Measurements from ENCODE around the gene TXNDC17.
"Not testable (repeated sequence)": the region's sequence is repeated elsewhere in the genome, so short reads cannot be mapped to it uniquely, and the experiment has no call there.

Gene TXNDC17

DNA sequence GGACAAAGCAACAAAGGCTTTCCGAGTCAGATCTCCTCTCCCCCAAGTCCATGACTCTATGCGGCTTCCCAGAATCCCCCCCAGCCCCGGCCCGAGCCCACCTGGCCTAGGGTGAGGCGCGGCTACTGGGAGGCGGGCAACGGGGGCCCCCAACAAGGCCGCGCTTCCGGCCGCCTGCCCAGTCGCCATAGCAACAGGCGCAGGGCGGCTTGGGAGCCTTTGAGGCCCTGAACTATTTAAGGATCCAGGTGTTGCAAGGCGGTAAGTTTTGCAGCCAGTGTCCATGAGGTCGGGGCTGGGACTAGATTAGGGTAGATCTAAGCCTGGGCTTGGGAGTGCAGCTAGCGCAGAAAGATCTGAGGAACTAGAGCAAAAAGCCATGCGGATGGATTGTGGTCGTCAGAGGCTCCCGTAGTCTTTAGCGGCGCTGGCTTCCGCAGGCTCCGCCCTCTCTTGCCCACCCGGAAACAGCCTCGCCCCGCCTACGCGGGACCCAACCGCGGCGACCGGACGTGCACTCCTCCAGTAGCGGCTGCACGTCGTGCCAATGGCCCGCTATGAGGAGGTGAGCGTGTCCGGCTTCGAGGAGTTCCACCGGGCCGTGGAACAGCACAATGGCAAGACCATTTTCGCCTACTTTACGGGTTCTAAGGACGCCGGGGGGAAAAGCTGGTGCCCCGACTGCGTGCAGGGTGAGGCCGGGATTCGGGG is at the start of gene TXNDC17, which contains the start of gene KIAA0753:
TXNDC17 (plus strand) TSS at position 525 of the 711 bp plus-strand sequence; CDS start at position 548, 23 bp downstream.
KIAA0753 (minus strand) TSS at position 176 of the 711 bp plus-strand sequence. CDS start 5,608 bp downstream, outside the sequence.
- DNase-seq (ENCODE audit: low read depth) = peak; percentile 91
- TF ChIP-seq POLR2A (IDR thresholded peaks at IDR 0.05; ENCODE audit: extremely low read depth, insufficient read length) (peak; percentile 79), MYC (IDR thresholded peaks at IDR 0.05; ENCODE audit: low read depth, low read length) (peak; percentile 47; the same call in 1 of the 2 replicates)
- TF ChIP-seq, protein P1, sequence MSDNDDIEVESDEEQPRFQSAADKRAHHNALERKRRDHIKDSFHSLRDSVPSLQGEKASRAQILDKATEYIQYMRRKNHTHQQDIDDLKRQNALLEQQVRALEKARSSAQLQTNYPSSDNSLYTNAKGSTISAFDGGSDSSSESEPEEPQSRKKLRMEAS (IDR thresholded peaks at IDR 0.05; ENCODE audit: low read depth, low read length) = peak; percentile 23; the same call in 1 of the 2 replicates
- TF ChIP-seq, protein P2, sequence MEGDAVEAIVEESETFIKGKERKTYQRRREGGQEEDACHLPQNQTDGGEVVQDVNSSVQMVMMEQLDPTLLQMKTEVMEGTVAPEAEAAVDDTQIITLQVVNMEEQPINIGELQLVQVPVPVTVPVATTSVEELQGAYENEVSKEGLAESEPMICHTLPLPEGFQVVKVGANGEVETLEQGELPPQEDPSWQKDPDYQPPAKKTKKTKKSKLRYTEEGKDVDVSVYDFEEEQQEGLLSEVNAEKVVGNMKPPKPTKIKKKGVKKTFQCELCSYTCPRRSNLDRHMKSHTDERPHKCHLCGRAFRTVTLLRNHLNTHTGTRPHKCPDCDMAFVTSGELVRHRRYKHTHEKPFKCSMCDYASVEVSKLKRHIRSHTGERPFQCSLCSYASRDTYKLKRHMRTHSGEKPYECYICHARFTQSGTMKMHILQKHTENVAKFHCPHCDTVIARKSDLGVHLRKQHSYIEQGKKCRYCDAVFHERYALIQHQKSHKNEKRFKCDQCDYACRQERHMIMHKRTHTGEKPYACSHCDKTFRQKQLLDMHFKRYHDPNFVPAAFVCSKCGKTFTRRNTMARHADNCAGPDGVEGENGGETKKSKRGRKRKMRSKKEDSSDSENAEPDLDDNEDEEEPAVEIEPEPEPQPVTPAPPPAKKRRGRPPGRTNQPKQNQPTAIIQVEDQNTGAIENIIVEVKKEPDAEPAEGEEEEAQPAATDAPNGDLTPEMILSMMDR (IDR thresholded peaks at IDR 0.05; ENCODE audit: low read depth, low read length) = no peak
- H3K4me3 ChIP-seq (ENCODE audit: low read depth, low read length) = peak within 1 kb of the TSS; percentile 90

DNA sequence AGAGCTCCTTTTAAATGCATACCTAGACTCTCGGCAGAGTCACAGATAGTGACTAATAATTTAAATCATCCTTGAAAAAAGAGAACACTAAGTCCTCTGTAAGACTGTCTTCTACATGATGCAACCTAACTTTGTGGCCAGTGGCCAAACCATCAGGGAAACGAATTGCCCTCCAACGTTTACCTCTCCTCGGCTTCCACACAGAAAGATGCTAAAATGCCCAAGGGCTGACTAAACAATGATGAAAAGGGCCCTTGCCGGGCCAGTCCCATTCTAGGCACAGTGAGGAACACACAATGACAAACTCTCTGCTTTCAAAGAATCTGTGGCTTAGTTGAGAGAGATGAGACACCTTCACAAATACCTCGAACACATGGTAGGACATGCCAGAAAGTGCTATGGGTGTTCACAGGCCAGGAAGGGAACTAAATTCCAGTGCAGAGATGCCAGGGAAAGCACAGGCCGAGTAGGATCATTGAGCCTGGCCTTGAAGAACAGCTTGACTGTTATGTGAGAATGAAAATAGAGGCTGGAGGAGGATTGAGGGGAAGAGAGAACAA is 49.2 kb upstream of the TXNDC17 start:
- no peak for DNase-seq (ENCODE audit: low read depth)
- TF ChIP-seq MYC (IDR thresholded peaks at IDR 0.05; ENCODE audit: low read depth, low read length) = no peak
- TF ChIP-seq, protein P1 (IDR thresholded peaks at IDR 0.05; ENCODE audit: low read depth, low read length) = no peak
- TF ChIP-seq, protein P2 (IDR thresholded peaks at IDR 0.05; ENCODE audit: low read depth, low read length) = no peak
- no peak for TF ChIP-seq POLR2A (IDR thresholded peaks at IDR 0.05; ENCODE audit: extremely low read depth, insufficient read length)
- H3K4me3 ChIP-seq (ENCODE audit: low read depth, low read length) = no peak overlapping the region

DNA sequence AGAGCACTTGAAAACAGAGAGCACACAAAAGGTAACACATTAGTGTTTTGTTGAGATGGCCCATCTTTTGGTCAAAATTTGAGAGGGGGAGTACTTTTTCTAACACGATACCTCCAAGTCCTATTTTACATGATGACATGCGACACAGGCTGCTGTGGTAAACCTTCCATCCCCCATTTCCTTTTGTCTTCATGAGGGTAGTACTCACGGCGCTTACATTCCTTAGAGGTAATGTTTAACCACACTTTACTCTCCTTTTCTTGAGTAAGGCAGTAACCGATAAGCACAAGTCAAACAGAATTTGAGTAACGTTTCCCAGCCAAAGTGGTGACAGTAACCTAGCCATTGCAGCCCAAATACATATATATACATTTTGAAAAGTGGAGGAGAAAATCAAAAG is 48.7 kb upstream of the TXNDC17 start:
- TF ChIP-seq MYC (IDR thresholded peaks at IDR 0.05; ENCODE audit: low read depth, low read length) (no peak), POLR2A (IDR thresholded peaks at IDR 0.05; ENCODE audit: extremely low read depth, insufficient read length) (no peak)
- no peak overlapping the region for H3K4me3 ChIP-seq (ENCODE audit: low read depth, low read length)
- DNase-seq (ENCODE audit: low read depth) = no peak

DNA sequence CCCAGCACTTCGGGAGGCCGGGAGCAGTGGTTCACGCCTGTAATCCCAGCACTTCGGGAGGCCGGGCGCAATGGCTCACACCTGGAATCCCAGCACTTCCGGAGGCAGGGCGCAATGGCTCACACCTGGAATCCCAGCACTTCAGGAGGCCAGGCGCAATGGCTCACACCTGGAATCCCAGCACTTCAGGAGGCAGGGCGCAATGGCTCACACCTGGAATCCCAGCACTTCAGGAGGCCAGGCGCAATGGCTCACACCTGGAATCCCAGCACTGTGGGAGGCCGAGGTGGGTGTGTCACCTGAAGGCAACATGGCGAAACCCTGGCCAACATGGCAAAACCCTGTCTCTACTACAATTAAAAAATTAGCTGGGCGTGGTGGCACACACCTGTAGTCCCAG is 47.5 kb upstream of the TXNDC17 start:
- DNase-seq (ENCODE audit: low read depth); H3K4me3 ChIP-seq (ENCODE audit: low read depth, low read length): not testable (repeated sequence)

DNA sequence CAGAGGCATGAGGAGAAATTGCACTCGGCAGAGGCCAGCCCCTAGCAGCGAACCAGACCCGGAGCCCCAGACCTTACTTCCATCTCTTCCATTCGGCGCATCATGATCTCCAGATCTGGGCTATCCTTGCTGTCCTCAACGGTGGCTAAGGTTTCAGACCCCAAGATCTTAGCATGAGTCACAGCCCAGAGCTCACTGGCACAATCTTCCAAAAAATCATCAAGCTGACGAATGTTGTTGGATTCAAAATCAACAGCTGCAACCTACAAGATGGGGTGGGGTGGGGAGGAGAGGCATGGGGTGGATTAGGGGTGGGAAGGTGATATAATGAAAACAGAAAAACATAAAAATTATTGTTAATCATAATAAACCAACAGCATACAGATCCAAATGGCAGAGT is 44.8 kb upstream of the TXNDC17 start:
- DNase-seq (ENCODE audit: low read depth) = no peak
- TF ChIP-seq POLR2A (IDR thresholded peaks at IDR 0.05; ENCODE audit: extremely low read depth, insufficient read length) (no peak), MYC (IDR thresholded peaks at IDR 0.05; ENCODE audit: low read depth, low read length) (no peak)
- TF ChIP-seq, protein P2 (IDR thresholded peaks at IDR 0.05; ENCODE audit: low read depth, low read length) = no peak
- TF ChIP-seq, protein P1 (IDR thresholded peaks at IDR 0.05; ENCODE audit: low read depth, low read length) = no peak
- no peak overlapping the region for H3K4me3 ChIP-seq (ENCODE audit: low read depth, low read length)

DNA sequence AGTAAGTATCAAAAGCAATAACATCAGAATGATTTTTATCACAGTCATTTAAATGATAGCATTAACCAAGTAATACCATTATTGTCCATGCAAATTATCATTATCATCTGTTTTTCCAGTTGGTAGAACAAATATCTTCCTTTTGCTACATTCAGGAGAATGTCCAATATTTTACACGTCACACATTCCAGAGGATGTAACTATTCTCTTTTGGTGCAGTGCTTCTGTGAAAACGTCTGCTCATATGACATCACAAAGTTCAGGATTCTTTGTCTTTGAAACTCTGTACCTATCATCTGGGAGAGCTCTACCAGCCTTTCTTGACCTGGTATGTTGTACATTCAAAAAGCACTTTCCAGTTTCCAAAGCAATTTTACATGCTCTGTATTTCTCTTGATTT is 44.3 kb upstream of the TXNDC17 start:
- TF ChIP-seq MYC (IDR thresholded peaks at IDR 0.05; ENCODE audit: low read depth, low read length) (no peak), POLR2A (IDR thresholded peaks at IDR 0.05; ENCODE audit: extremely low read depth, insufficient read length) (no peak)
- TF ChIP-seq, protein P2 (IDR thresholded peaks at IDR 0.05; ENCODE audit: low read depth, low read length) = no peak
- TF ChIP-seq, protein P1 (IDR thresholded peaks at IDR 0.05; ENCODE audit: low read depth, low read length) = no peak
- DNase-seq (ENCODE audit: low read depth) = no peak
- H3K4me3 ChIP-seq (ENCODE audit: low read depth, low read length) = no peak overlapping the region

All from NB4 (cell line).